IMR-90 (cell line): ENCODE measurements around the gene NLRX1. TPM values are rescaled to one million over a fixed set of nuclear protein-coding genes. Genes with fewer than 3 reads are reported as not detected.
A peak's percentile ranks its signal among the peaks of the same experiment; 100 is the strongest.

Experiments used
- ATAC-seq: fragments of 200-7000 bp; cut with Tn5 transposase; 2 replicates; pipeline ENCODE4 v1.9.1; 2020; ENCODE audit warnings: low read depth, mild to moderate bottlenecking, moderate library complexity
- BruUV-seq: library from RNA; stranded (reverse); fragments of 400-500 nt; replicated peaks from 2 replicates; lab custom pipeline; 2021; lab: Mats Ljungman, UMichigan
- CTCF ChIA-PET: fragments of 300-600 bp; formaldehyde crosslinking; extraction: SDS; loops from one replicate; lab custom pipeline; 2021; ENCODE audit warnings: antibody characterized with exemption; lab: Yijun Ruan, JAX
- POLR2A ChIA-PET: fragments of 300-600 bp; sonication (Branson Sonifier 250); formaldehyde crosslinking; loops from one replicate; lab custom pipeline; 2022; ENCODE audit warnings: antibody characterized with exemption; ENCODE audit not compliant: unreplicated experiment; lab: Charles Lee
- DNase-seq: peaks from one replicate; pipeline ENCODE4 v3.0.0; 2013
- H2AFZ ChIP-seq: replicated peaks from 2 replicates; pipeline ENCODE3; 2013; ENCODE audit warnings: low read length, mild to moderate bottlenecking; ENCODE audit not compliant: poor library complexity
- H2AK5ac ChIP-seq: 2 replicates; pipeline ENCODE4 v1.6.1; 2013; ENCODE audit warnings: low read depth, low read length, inconsistent platforms
- H2AK9ac ChIP-seq: replicated peaks from 2 replicates; pipeline ENCODE3; 2013; ENCODE audit warnings: mild to moderate bottlenecking, low read depth, low read length, moderate library complexity; ENCODE audit not compliant: poor library complexity
- H2BK120ac ChIP-seq: 2 replicates; pipeline ENCODE4 v1.6.1; 2013; ENCODE audit warnings: low read depth, low read length, inconsistent platforms
- H2BK15ac ChIP-seq: 3 replicates; pipeline ENCODE4 v1.6.1; 2013; ENCODE audit warnings: low read depth, low read length, inconsistent platforms
- H2BK20ac ChIP-seq: 2 replicates; pipeline ENCODE4 v1.6.1; 2013; ENCODE audit warnings: low read depth, mild to moderate bottlenecking, inconsistent platforms, low read length, moderate library complexity
- H2BK5ac ChIP-seq: 2 replicates; pipeline ENCODE4 v1.6.1; 2013; ENCODE audit warnings: mild to moderate bottlenecking, low read depth, low read length, inconsistent platforms; ENCODE audit not compliant: poor library complexity, severe bottlenecking
- H3K14ac ChIP-seq: replicated peaks from 2 replicates; pipeline ENCODE4 v1.6.1; 2013; ENCODE audit warnings: low read depth, low read length, inconsistent platforms
- H3K18ac ChIP-seq: 2 replicates; pipeline ENCODE4 v1.6.1; 2013; ENCODE audit warnings: low read depth, low read length, control low read depth
- H3K23ac ChIP-seq: 2 replicates; pipeline ENCODE4 v1.6.1; 2013; ENCODE audit warnings: low read depth, low read length, inconsistent platforms
- H3K27ac ChIP-seq: 2 replicates; pipeline ENCODE4 v1.5.1; 2013; ENCODE audit warnings: mild to moderate bottlenecking, control low read depth, low read length; ENCODE audit not compliant: insufficient read depth
- H3K27me3 ChIP-seq: 2 replicates; pipeline ENCODE4 v1.6.1; 2013; ENCODE audit warnings: low read length; ENCODE audit not compliant: control insufficient read depth, insufficient read depth
- H3K36me3 ChIP-seq: 2 replicates; pipeline ENCODE4 v1.6.1; 2013; ENCODE audit warnings: low read length, mixed read lengths; ENCODE audit not compliant: control insufficient read depth, insufficient read depth
- H3K4ac ChIP-seq: 2 replicates; pipeline ENCODE4 v1.6.1; 2013; ENCODE audit warnings: low read depth, low read length, inconsistent platforms
- H3K4me1 ChIP-seq: 2 replicates; pipeline ENCODE4 v1.6.1; 2013; ENCODE audit warnings: low read length, mixed read lengths; ENCODE audit not compliant: control insufficient read depth, insufficient read depth
- H3K4me2 ChIP-seq: 2 replicates; pipeline ENCODE4 v1.6.1; 2013; ENCODE audit warnings: low read depth, mild to moderate bottlenecking, control low read depth, low read length, moderate library complexity
- H3K4me3 ChIP-seq: 2 replicates; pipeline ENCODE4 v1.5.1; 2013; ENCODE audit warnings: low read depth, mild to moderate bottlenecking, control low read depth, low read length, moderate library complexity; ENCODE audit not compliant: insufficient read depth
- H3K56ac ChIP-seq: 2 replicates; pipeline ENCODE4 v1.6.1; 2013; ENCODE audit warnings: low read length, inconsistent platforms; ENCODE audit not compliant: insufficient read depth; ENCODE audit errors: extremely low read depth
- H3K79me1 ChIP-seq, 2 experiments: 2 replicates each; pipeline ENCODE4 v1.6.1; 2013; ENCODE audit warnings: low read length in 2 of 2, inconsistent platforms in 1 of 2, low read depth in 1 of 2
- H3K9ac ChIP-seq: 2 replicates; pipeline ENCODE4 v1.6.1; 2013; ENCODE audit warnings: low read depth, low read length, control low read depth
- H3K9me1 ChIP-seq: 2 replicates; pipeline ENCODE4 v1.6.1; 2013; ENCODE audit warnings: low read length, inconsistent platforms; ENCODE audit not compliant: insufficient read depth
- H3K9me3 ChIP-seq: 2 replicates; pipeline ENCODE4 v1.6.1; 2013; ENCODE audit warnings: low read length; ENCODE audit not compliant: control insufficient read depth, insufficient read depth
- H4K20me1 ChIP-seq: 2 replicates; pipeline ENCODE4 v1.6.1; 2013; ENCODE audit warnings: low read length, inconsistent platforms; ENCODE audit not compliant: insufficient read depth
- H4K5ac ChIP-seq: 2 replicates; pipeline ENCODE4 v1.6.1; 2013; ENCODE audit warnings: mild to moderate bottlenecking, low read depth, low read length, control low read depth
- H4K8ac ChIP-seq, 2 experiments: 2 replicates each; pipeline ENCODE4 v1.6.1; 2013; ENCODE audit warnings: low read depth in 2 of 2, low read length in 2 of 2, control low read depth in 1 of 2, inconsistent platforms in 1 of 2
- H4K91ac ChIP-seq: 2 replicates; pipeline ENCODE4 v1.6.1; 2013; ENCODE audit warnings: low read depth, low read length, inconsistent platforms; ENCODE audit not compliant: insufficient read depth
- BHLHE40 ChIP-seq: fragments of 150-350 bp; IDR thresholded peaks from 2 replicates; pipeline ENCODE4 v1.6.1; 2016; ENCODE audit warnings: mild to moderate bottlenecking, low read depth, low read length
- MXI1 ChIP-seq: IDR thresholded peaks from 2 replicates; pipeline ENCODE4 v1.6.1; 2012; ENCODE audit warnings: low read depth, mild to moderate bottlenecking, low read length, moderate library complexity, borderline replicate concordance
- RAD21 ChIP-seq: IDR thresholded peaks from 2 replicates; pipeline ENCODE4 v1.6.1; 2012; ENCODE audit warnings: low read length, improper control_type of control experiment
- RFX5 ChIP-seq: IDR thresholded peaks from 2 replicates; pipeline ENCODE4 v1.8.0; 2012; ENCODE audit warnings: low read depth, mild to moderate bottlenecking, low read length, moderate library complexity
- WGBS, 2 experiments: methylation state at CpG; one replicate each; pipeline versions ENCODE4 v1.1.5 to v1.1.7; 2013; ENCODE audit warnings: missing lambda C conversion rate in 2 of 2; ENCODE audit not compliant: insufficient read length in 1 of 2; ENCODE audit errors: extremely low coverage in 2 of 2; 5-methylcytosine and 5-hydroxymethylcytosine counted together
- dilution Hi-C: fragments of 300-500 bp; cut with HindIII; formaldehyde crosslinking; loops from one replicate; pipeline ENCODE4 v1.14.3; 2018; ENCODE audit warnings: low sequenced_read_pairs; ENCODE audit not compliant: unreplicated experiment
- in situ Hi-C: fragments of 300-500 bp; cut with MboI; formaldehyde crosslinking; loops from 3 replicates; pipeline ENCODE4 v1.14.3; 2019; ENCODE audit warnings: low sequenced_read_pairs, inconsistent platforms, mixed read lengths
- intact Hi-C: fragments of 100-400 bp; cut with micrococcal nuclease; formaldehyde crosslinking; loops from 2 replicates; pipeline ENCODE4 v1.10.0; 2022
- polyA plus RNA-seq, 3 experiments: library from polyadenylated mRNA; depleted of rRNA; stranded (reverse); fragments of >200 nt; gene quantifications; 2 replicates each; pipeline ENCODE4 v1.2.3, GENCODE V29; 2012; ENCODE audit warnings: low replicate concordance in 1 of 3
- total RNA-seq: library from RNA; depleted of rRNA; stranded (reverse); fragments of >200 nt; gene quantifications from 2 replicates; pipeline ENCODE4 v1.2.3, GENCODE V29; 2012
- TF ChIP-seq, protein P1 (sequence below): conservative IDR thresholded peaks from 2 replicates; pipeline ENCODE4 v1.5.1; 2012; ENCODE audit warnings: mild to moderate bottlenecking, low read depth, low read length, improper control_type of control experiment

The NLRX1 gene
- total and polyA plus RNA-seq, 2 of the 4 experiments (the other 2 are of a cell fraction): 3.0 to 4.9 TPM

- peaks cover 18 to 71% of the 10 kb centered on the region in 2 experiments; a peak in 3 of 4 replicates for H3K79me1 ChIP-seq
- H3K14ac ChIP-seq: peak overlapping the region; percentile 84; the same call in 1 of the 2 replicates
- in situ Hi-C loops: no loop called here
- H3K27ac ChIP-seq: peak overlapping the region; percentile 98; the same call in 1 of the 2 replicates
- peaks cover 9% of the 10 kb centered on the region for H3K4me1 ChIP-seq
- peak overlapping the region; percentile 67; the same call in 1 of the 2 replicates for H3K4ac ChIP-seq
- no peak overlapping the region for H2AK5ac ChIP-seq
- peak; percentile 77 for ATAC-seq
- no peak overlapping the region for H3K4me3 ChIP-seq
- H3K18ac ChIP-seq: no peak overlapping the region
- peak overlapping the region; percentile 78 for H2BK5ac ChIP-seq
- ChIA-PET POLR2A (no interaction called here), CTCF (interaction anchor here (0.6 kb wide), 2 partner anchors 152 to 248 kb away, joined by 4 read pairs; no protein-coding TSS in a partner anchor)
- no peak overlapping the region for H3K9ac ChIP-seq
- no peak overlapping the region for H2AFZ ChIP-seq
- no peaks in the 10 kb centered on the region for H3K36me3 ChIP-seq
- H3K27me3 ChIP-seq: no peaks in the 10 kb centered on the region
- no TSS peak for BruUV-seq
- H3K23ac ChIP-seq: peak overlapping the region; percentile 45; the same call in 1 of the 2 replicates
- no peak overlapping the region for H2BK15ac ChIP-seq
- no peak overlapping the region for H2AK9ac ChIP-seq
- no CpG with 5 or more reads among the region's 2 CpGs for WGBS, 2 experiments
- intact Hi-C loops: no loop called here
- H4K91ac ChIP-seq: no peak overlapping the region
- no peak overlapping the region for H3K56ac ChIP-seq
- H4K8ac ChIP-seq: no peak overlapping the region; a peak in 2 of 4 replicates
- H3K9me1 ChIP-seq: peaks cover 21% of the 10 kb centered on the region
- no peaks in the 10 kb centered on the region for H3K9me3 ChIP-seq
- H2BK20ac ChIP-seq: no peak overlapping the region
- peaks cover 29% of the 10 kb centered on the region for H4K20me1 ChIP-seq
- no peak overlapping the region; the same call in 1 of the 2 replicates for H2BK120ac ChIP-seq
- dilution Hi-C loops: no loop called here
- no peak overlapping the region for H4K5ac ChIP-seq
- H3K4me2 ChIP-seq: no peak overlapping the region; the same call in 1 of the 2 replicates
- DNase-seq: peak; percentile 81
- TF ChIP-seq BHLHE40 (peak; percentile 94), RFX5 (no peak), RAD21 (no peak), MXI1 (0 out of 2 replicates have a peak, but pooled peaks have one; percentile 35)
- TF ChIP-seq, protein P1, sequence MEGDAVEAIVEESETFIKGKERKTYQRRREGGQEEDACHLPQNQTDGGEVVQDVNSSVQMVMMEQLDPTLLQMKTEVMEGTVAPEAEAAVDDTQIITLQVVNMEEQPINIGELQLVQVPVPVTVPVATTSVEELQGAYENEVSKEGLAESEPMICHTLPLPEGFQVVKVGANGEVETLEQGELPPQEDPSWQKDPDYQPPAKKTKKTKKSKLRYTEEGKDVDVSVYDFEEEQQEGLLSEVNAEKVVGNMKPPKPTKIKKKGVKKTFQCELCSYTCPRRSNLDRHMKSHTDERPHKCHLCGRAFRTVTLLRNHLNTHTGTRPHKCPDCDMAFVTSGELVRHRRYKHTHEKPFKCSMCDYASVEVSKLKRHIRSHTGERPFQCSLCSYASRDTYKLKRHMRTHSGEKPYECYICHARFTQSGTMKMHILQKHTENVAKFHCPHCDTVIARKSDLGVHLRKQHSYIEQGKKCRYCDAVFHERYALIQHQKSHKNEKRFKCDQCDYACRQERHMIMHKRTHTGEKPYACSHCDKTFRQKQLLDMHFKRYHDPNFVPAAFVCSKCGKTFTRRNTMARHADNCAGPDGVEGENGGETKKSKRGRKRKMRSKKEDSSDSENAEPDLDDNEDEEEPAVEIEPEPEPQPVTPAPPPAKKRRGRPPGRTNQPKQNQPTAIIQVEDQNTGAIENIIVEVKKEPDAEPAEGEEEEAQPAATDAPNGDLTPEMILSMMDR: no peak
Measured at GRCh38 chr11:119222308-119222707, 53.8 kb downstream of the NLRX1 start.
